ENCODE results near the gene TENM4. TPM values are rescaled to one million over a fixed set of nuclear protein-coding genes. Genes with fewer than 3 reads are reported as not detected.
"Not testable (repeated sequence)": the region's sequence is repeated elsewhere in the genome, so short reads cannot be mapped to it uniquely, and the experiment has no call there.

Gene TENM4
- total RNA-seq, 4 donors from 2014 or later, result 31.4 to 44.5 (median 38.0) TPM

DNA sequence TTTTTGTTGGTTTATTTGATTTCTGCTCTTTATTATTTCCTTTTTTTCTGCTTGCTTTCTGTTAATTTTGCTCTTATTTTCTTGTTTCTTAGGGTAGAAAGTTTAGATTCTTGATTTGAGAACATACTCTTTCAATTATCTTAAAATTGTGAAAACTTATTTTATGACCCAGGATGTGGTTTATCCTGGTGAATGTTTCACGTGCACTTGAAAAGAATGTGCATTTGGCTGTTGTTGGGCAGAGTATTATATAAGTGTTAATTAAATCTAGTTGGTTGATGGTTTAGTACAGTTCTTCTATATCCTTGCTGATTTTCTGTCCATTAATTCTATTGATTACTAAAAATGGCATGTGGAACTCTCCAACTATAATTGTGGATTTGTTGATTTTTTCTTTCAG is 799.3 kb downstream of the TENM4 start:
- H3K9me3 ChIP-seq, result no peaks in the 10 kb centered on the region
- no peak overlapping the region for H3K27ac ChIP-seq
- TF ChIP-seq, protein P1, sequence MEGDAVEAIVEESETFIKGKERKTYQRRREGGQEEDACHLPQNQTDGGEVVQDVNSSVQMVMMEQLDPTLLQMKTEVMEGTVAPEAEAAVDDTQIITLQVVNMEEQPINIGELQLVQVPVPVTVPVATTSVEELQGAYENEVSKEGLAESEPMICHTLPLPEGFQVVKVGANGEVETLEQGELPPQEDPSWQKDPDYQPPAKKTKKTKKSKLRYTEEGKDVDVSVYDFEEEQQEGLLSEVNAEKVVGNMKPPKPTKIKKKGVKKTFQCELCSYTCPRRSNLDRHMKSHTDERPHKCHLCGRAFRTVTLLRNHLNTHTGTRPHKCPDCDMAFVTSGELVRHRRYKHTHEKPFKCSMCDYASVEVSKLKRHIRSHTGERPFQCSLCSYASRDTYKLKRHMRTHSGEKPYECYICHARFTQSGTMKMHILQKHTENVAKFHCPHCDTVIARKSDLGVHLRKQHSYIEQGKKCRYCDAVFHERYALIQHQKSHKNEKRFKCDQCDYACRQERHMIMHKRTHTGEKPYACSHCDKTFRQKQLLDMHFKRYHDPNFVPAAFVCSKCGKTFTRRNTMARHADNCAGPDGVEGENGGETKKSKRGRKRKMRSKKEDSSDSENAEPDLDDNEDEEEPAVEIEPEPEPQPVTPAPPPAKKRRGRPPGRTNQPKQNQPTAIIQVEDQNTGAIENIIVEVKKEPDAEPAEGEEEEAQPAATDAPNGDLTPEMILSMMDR (IDR thresholded peaks at IDR 0.05), result no peak
- no peak for TF ChIP-seq POLR2AphosphoS5 (IDR thresholded peaks at IDR 0.05)
- no peak for TF ChIP-seq POLR2A (IDR thresholded peaks at IDR 0.05)
- TF ChIP-seq EP300 (IDR thresholded peaks at IDR 0.05), result no peak
- peaks cover 3% of the 10 kb centered on the region for H3K4me1 ChIP-seq
- peaks cover 2% of the 10 kb centered on the region for H3K27me3 ChIP-seq
- DNase-seq (ENCODE audit: low spot score in 2 of 2), result no peak
- no peaks in the 10 kb centered on the region for H3K36me3 ChIP-seq
- WGBS, result 21% methylated on average over 1 of the region's 1 CpG
- H3K4me3 ChIP-seq, result no peak overlapping the region

DNA sequence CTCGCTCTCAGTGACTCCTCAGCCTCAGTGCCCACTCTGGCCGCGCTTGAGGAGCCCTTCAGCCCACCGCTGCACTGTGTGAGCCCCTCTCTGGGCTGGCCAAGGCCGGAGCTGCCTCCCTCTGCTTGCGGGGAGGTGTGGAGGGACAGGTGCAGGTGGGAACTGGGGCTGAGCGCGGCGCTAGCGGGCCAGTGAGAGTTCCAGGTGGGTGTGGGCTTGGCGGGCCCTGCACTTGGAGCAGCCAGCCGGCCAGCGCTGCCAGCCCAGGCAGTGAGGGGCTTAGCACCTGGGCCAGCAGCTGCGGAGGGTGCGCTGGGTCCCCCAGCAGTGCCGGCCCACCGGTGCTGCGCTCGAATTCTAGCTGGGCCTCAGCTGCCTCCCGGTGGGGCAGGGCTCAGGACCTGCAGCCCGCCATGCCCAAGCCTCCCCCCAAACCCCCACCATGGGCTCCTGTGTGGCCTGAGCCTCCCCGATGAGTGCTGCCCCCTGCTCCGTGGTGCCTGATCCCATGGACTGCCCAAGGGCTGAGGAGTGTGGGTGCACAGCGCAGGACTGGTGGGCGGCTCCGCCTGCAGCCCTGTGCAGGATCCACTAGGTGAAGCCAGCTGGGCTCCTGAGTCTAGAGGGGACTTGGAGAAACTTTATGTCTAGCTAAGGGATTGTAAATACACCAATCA is 802.0 kb downstream of the TENM4 start:
- no peaks in the 10 kb centered on the region for H3K9me3 ChIP-seq
- WGBS, result 95% methylated on average over 16 of the region's 26 CpGs
- no peak overlapping the region for H3K4me3 ChIP-seq
- H3K27me3 ChIP-seq, result no peaks in the 10 kb centered on the region
- no peak overlapping the region for H3K27ac ChIP-seq
- no peaks in the 10 kb centered on the region for H3K36me3 ChIP-seq
- TF ChIP-seq, protein P1 (IDR thresholded peaks at IDR 0.05), result no peak
- TF ChIP-seq POLR2A (IDR thresholded peaks at IDR 0.05) (no peak), POLR2AphosphoS5 (IDR thresholded peaks at IDR 0.05) (no peak), EP300 (IDR thresholded peaks at IDR 0.05) (no peak)
- H3K4me1 ChIP-seq, result no peaks in the 10 kb centered on the region
- no peak for DNase-seq (ENCODE audit: low spot score in 2 of 2)

DNA sequence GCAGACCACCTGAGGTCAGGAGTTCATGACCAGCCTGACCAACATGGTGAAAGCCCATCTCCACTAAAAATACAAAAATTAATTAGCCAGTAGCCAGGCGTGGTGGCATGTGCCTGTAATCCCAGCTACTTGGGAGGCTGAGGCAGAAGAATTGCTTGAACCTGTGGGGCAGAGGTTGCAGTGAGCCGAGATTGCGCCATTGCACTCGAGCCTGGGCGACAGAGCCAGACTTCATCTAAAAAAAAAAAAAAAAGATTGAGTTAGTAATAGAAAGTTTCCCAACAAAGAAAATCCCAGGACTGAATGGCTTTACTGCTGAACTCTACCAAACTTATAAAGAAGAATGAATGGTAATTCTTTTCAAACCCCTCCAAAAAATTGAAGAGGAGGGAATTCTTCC is 803.3 kb downstream of the TENM4 start:
- not testable (repeated sequence) for H3K27ac ChIP-seq; H3K9me3 ChIP-seq; H3K4me1 ChIP-seq; DNase-seq (ENCODE audit: low spot score in 2 of 2); H3K4me3 ChIP-seq; H3K36me3 ChIP-seq; H3K27me3 ChIP-seq
- 84% methylated on average over 5 of the region's 5 CpGs for WGBS

DNA sequence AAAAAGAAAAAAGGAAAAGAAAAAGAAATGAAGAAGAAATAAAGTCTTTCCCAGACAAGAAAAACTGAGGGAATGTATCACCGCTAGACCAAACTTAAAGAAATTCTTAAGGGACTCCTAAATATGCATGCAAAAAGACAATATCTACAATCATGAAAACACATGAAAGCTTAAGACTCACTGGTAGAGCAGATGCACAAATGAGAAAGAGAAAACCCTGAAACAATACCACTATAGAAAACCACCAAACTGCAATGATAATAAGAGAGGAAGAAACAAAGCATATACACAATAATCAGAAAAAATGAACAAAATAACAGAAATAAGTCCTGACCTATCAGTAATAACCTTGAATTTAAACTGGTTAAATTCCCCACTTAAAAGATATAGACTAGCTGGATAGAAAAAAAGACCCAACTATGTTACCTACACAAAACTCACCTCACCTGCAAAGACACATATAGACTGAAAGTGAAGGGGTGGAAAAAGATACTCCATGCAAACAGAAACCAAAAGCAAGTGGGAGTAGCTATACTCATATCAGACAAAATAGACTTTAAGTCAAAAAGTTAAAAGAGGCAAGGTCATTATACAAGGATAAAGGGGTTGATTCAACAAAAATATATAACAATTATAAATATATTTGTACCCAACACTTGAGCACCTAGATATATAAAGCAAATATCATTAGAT is 804.9 kb downstream of the TENM4 start:
- Histone ChIP-seq H3K4me3 (no peak overlapping the region), H3K27ac (no peak overlapping the region), H3K9me3 (no peaks in the 10 kb centered on the region), H3K36me3 (no peaks in the 10 kb centered on the region), H3K4me1 (no peaks in the 10 kb centered on the region), H3K27me3 (no peaks in the 10 kb centered on the region)
- no peak for DNase-seq (ENCODE audit: low spot score in 2 of 2)
- 95% methylated on average over 1 of the region's 1 CpG for WGBS
- TF ChIP-seq POLR2AphosphoS5 (IDR thresholded peaks at IDR 0.05), result no peak
- TF ChIP-seq EP300 (IDR thresholded peaks at IDR 0.05), result no peak
- TF ChIP-seq POLR2A (IDR thresholded peaks at IDR 0.05), result no peak
- TF ChIP-seq, protein P1 (IDR thresholded peaks at IDR 0.05), result no peak

DNA sequence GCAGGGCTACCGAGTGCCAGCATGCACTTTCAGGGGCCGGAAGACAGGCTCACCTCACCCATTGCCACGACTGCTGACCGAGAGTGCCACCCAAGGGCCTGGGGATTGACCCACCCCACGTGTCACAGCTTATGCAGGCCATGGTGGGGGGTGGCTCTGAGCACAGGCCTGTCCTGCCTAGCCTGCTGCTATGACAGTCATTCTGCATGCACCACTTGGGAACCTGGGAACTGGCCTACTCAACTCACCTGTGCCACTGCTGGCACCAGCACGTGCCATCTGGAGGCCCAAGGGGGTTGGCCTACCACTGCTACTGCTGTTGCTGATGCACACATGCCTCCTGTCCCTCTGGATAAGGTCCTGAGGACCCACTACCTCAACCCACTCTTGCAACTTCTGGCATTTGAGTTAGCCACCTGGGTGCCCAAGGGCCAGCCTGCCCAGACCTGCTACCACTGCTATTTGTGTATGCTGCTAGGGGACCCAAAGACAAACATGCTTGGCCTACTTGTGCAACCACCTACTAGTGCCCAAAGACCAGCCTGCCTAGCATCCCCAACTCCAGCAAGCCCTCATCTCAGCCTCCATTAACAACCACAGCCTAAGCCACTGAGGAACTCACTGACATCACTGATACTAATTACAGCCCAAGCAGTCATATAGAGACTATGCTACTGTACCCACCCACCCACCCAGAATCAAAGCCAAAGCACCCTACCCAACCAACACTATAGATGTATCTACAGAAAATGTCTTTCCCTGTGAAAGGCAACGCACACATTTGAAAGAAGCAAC is 807.1 kb downstream of the TENM4 start:
- Histone ChIP-seq H3K9me3 (peaks cover 10% of the 10 kb centered on the region), H3K27ac (no peak overlapping the region), H3K4me3 (no peak overlapping the region), H3K27me3 (no peaks in the 10 kb centered on the region), H3K4me1 (no peaks in the 10 kb centered on the region), H3K36me3 (no peaks in the 10 kb centered on the region)
- no peak for DNase-seq (ENCODE audit: low spot score in 2 of 2)
- TF ChIP-seq, protein P1 (IDR thresholded peaks at IDR 0.05), result no peak
- TF ChIP-seq POLR2AphosphoS5 (IDR thresholded peaks at IDR 0.05) (no peak), EP300 (IDR thresholded peaks at IDR 0.05) (no peak), POLR2A (IDR thresholded peaks at IDR 0.05) (no peak)
- 96% methylated on average over 1 of the region's 7 CpGs for WGBS
